HG02981 (cell line): ENCODE results near the gene CAPN11.
"Not testable (repeated sequence)": the region's sequence is repeated elsewhere in the genome, so short reads cannot be mapped to it uniquely, and the experiment has no call there.

Source experiments
- ATAC-seq: cut with Tn5 transposase; IDR thresholded peaks from one replicate; pipeline ENCODE4 v1.9.1; 2021; ENCODE audit warnings: mild to moderate bottlenecking, moderate library complexity; ENCODE audit not compliant: unreplicated experiment

Gene CAPN11

DNA sequence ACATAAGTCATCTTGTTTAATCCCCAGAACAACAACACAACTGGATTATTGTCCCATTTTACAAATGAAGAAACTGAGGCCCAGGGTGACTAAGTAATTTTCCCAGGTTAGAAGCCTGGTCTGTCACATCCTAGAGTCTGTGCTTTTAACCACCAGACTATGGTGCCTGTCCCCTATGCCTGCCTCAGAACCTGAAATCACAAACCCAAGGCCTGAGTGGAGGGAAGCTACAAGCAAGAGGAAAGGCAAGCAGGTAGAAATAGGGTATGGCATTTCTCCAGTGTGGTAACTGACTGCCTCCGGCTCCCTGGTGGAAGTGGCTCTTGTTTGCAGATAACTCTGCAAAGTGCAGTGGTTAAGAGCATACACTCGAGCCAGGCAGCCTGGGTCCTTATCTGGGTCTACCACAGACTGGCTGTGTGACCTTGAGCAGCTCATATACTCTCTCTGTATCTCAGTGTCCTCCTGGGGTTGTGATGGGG lies 28.7 kb upstream of the CAPN11 start:
- ATAC-seq: no peak

- ATAC-seq: no peak
These were observed 26.7 kb upstream of the CAPN11 start for GRCh38 chr6:44131892-44132291.

DNA sequence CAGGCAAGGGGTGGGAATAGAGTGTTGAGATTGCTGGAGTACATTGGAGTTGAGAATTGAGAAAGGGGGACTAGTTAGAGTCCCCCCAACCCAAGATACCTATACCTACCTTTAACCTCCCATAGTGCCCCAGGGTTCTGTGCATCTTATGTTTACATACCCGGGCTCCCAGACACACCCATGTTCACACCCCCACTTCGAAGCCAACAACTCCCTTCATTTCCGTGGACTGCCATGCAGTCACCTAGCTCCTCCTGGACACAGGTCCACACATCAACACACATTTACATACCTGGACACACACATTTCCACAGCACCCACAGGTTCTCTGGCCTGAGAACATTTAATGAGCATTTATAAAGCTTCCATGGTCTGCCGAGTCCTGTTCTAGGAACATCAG lies 26.1 kb upstream of the CAPN11 start:
- no peak for ATAC-seq

GRCh38 chr6:44133003-44133931 lies 25.4 kb upstream of the CAPN11 start:
- ATAC-seq: no peak

DNA sequence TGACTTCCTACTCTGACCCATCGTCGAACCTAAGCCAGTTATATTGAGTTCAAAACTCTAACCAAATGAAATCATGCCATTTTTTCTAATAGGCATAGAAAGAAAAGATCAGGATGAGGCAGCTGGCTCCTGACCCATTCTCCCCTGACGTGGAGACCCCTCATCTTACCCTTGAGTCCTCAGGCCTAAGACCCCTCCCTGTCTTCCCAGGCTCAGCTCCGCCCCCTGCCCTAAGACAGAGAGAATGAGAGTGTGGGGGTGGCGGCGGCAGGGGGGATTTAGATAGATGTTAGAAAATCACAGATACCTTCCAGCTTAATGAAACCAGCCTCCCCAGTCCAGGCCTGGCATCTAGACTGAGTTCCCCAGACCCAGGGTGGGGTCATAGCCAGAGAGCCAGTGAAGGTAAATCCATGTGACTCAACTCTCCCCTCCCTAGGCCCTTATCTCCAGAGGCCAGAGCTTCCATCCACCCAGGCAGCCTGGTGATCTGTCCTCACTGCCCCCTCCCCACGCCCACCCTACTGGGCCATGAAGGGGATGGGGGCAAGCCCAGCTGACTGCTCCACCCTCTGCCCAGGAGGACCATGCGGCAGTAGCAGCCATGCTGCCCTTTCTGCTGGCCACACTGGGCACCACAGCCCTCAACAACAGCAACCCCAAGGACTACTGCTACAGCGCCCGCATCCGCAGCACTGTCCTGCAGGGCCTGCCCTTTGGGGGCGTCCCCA lies 24.5 kb upstream of the CAPN11 start:
- no peak for ATAC-seq

GRCh38 chr6:44135173-44135758 lies 23.4 kb upstream of the CAPN11 start:
- ATAC-seq: no peak

GRCh38 chr6:44135875-44136274 lies 22.7 kb upstream of the CAPN11 start:
- no peak for ATAC-seq

DNA sequence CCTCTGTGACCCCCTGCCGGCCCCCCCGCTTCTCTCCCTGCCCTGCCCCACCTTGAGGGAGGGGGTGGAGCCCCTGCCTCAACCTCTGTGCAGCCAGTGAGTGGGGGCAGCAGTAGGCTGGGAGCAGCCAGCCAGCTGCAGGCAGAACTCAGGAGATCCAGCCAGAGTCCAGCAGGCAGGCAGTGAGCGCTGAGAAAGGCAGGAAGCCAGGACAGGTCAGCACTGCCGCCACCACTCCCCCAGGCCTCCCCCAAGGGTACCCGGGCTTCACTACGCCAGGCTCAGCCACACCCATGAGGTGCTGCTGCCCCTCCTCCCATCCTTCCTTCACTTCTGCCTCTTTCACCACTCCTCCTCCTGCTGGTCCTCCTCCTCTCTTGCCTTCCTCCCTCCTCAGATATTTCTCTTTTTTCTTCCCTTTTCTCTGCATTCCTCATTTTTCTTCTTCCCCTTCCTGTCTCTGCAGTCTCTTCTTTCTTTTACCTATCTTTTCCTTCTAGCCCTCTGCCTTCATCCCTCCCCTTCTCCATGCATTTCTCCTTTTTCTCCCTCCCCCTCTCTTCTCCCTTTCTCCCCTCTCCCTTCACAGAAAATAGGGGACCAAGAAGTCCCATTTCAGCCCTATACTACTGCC lies 19.8 kb upstream of the CAPN11 start:
- ATAC-seq: no peak

GRCh38 chr6:44139351-44139743 lies 19.3 kb upstream of the CAPN11 start:
- no peak for ATAC-seq

DNA sequence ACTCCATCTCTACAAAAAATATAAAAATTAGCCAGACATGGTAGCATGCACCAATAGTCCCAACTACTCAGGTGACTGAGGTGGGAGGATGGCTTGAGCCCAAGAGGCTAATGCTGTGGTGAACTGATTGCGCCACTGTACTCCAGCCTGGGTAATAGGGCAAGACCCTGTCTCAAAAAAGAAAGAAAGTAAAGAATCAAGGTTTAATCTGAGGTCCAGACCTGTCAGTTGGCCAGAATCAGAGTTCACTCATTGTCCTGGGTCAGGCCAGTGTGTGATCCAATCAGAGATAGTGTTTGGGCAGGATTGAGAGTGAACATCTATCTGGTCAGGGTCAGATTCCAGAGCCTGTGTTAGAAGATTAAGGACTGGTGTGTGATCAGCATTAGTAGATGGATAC lies 15.8 kb upstream of the CAPN11 start:
- no peak for ATAC-seq

GRCh38 chr6:44143731-44144130 lies 14.9 kb upstream of the CAPN11 start:
- no peak for ATAC-seq

GRCh38 chr6:44144536-44144935 lies 14.1 kb upstream of the CAPN11 start:
- ATAC-seq: not testable (repeated sequence)

GRCh38 chr6:44145839-44146238 lies 12.8 kb upstream of the CAPN11 start:
- ATAC-seq: no peak

DNA sequence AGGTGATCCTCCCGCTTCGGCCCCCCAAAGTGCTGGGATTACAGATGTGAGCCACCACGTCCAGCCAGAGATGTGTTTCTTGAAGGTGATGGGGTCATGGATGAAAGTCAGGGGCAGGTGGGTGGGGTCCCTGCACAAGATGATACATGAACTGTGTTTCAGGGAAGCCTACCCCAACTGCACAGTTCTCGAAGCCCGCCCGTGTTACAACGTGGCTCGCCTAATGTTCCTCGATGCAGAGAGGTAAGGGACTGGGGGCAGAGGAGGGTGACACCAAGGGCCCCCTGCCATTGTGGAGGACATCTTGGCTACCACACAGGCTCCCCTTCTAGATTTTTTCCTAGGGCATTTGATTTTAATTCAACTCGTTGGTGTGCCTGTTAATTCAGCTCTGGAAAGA lies 11.9 kb upstream of the CAPN11 start:
- ATAC-seq: no peak

DNA sequence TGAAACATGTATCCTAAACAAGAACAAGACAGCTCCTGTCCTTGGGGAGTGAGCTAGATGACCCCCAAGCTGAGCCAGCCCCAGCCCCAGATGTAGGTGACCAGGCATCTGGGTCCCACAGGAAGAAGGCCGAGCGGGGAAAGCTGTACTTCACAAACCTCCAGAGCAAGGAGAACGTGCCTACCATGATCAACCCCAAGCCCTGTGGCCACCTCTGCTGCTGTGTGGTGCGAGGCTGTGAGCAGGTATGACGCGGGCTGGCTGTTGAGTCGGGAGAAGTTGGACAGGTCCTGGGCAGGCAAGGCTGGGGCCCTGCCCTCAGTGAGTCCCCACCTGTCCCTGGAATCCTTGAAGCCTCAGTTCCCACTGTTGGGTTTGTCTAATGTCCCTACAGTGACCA lies 11.4 kb upstream of the CAPN11 start:
- ATAC-seq: no peak

GRCh38 chr6:44148306-44148705 lies 10.3 kb upstream of the CAPN11 start:
- ATAC-seq: no peak

GRCh38 chr6:44149369-44150012 lies 9.1 kb upstream of the CAPN11 start:
- ATAC-seq: no peak

DNA sequence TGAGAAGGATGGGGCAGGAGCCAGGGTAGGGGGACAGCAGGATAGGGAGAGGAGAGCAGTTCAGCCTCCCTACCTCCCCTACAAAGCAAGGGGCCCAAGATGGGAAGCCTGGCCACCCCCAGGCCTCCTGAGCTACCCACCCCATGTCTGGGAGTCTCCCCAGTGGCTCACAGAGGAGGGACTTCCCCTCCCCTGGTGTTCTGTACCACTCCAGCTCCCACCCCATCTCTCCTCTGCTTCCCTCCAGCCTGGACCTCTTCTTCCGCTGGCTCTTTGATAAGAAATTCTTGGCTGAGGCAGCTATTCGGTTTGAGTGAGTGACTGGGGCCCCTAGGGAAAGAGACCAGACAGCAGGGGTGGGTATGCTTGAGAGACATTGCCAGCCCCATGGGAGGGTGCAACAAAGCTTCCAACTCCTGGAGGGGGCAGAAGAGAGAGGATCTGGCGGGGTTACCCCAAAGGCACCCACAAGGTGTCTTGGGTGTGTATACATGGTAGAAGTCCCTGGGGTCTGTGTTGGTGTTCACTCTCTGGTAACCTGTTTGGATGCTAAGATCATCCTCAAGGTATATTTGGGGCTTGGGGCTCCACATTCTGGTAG lies 8.2 kb upstream of the CAPN11 start:
- ATAC-seq: no peak

DNA sequence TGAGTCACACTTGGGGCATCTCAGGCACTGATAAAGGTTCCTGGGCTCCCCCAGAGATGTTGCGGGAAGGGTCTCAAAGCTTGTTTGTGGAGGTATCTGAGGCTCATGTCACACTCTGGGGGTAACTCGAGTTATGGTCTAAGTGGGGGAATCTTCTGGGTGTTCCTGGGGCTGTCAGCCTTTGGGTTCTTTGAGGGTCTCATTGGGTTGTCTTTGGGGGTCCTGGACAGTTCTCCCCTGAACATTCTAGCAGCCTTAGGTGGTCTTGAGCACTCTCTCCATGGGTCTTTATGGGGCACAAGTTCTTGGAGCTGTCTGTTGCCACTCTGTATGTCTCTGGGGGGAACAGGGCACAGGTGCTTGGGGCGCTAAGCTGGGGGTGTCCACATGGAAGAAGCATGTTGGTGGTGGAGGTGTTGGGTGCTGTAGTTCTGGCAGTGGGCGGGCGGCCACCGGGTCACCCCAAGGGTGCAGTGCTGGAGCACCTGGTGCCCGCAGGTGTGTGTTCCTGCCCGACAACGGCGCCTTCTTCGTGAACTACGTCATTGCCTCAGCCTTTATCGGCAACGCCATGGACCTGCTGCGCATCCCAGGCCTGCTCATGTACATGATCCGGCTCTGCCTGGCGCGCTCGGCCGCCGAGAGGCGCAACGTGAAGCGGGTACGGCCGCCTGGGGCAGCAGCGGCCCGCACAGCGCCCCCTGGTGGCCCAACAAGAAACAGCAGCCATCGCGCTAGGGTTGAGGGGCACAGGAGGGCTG lies 7.1 kb upstream of the CAPN11 start:
- ATAC-seq: peak; percentile 58

DNA sequence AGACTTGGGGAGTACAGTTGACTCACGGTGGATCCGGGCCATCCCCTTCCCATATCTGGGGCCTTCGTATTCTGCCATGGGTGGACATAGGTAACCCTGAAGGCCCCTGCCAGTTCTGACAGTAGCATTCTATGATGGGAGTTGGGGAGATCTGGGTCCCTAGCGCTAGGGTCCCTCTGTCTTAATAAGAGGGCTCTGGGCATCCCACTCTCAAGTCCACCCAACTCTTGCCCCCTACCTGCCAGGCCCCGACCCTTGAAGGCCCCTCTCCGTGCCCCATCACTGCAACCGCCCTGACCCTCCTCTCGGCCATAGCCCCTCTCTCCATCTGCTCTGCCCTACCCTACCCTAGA lies 6.5 kb upstream of the CAPN11 start:
- ATAC-seq: no peak
